HG02981 (cell line): ENCODE results near the gene TENM3.

Source experiments
- ATAC-seq: cut with Tn5 transposase; IDR thresholded peaks from one replicate; pipeline ENCODE4 v1.9.1; 2021; ENCODE audit warnings: mild to moderate bottlenecking, moderate library complexity; ENCODE audit not compliant: unreplicated experiment

Gene TENM3

GRCh38 chr4:182286035-182286434 lies 42.8 kb downstream of the TENM3 start:
- ATAC-seq, result no peak

DNA sequence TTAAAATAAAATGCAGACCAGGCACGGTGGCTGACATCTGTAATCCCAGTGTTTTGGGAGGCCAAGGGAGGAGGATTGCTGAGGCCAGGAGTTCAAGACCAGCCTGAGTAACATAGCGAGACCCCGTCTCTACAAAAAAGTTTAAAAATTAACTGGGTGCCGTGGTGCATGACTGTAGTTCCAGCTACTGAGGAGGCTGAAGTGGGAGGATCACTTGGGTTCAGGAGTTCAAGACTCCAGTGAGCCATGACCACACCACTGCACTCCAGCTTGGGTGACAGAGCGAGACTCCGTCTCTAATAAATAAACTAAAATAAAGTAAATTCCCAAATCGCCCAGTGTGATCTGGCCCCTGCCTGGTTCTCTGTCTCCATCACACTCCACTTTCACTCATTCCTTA lies 43.7 kb downstream of the TENM3 start:
- ATAC-seq, result no peak

GRCh38 chr4:182288534-182288933 lies 45.3 kb downstream of the TENM3 start:
- ATAC-seq, result no peak

DNA sequence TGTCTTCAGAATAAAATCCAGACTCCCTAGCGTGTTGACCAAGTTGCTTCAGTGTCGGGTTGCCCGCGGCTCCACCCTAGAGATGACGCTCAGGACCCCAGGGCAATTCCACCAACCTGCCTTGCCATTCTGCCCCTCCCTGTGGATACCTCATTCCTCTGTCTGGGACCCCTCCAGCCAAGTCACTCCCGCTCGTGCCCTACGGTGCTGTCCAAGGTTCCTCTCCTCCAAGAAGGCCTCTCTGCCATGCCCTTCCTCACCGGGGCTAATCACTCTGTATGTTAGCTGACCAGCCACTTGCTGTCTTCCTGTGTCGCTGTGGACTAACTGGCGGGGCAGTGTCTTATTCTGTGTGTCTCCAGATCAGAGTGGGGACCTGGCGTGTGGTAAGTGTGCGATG lies 46.6 kb downstream of the TENM3 start:
- no peak for ATAC-seq

DNA sequence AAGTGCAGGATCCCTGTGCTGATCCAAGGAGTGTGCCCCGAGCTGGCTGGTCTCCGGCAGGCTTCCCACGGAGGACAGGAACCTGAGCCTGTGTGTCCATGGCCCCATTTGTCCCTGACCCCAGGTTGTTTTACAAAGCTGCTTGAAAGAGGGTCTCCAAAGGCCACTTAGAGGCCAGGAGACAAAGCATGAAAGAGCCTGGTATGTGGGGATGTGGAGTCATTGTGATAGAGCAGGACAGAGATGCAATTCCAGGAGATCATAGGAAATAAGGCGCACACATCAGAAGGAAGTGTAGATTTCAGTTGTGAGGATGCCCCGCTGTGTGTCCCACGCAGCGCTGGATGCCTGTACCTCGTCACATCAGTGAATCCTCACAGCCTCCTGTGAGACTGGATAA lies 48.0 kb downstream of the TENM3 start:
- no peak for ATAC-seq

GRCh38 chr4:182291597-182292270 lies 48.5 kb downstream of the TENM3 start:
- no peak for ATAC-seq

- no peak for ATAC-seq
These were observed 49.4 kb downstream of the TENM3 start for GRCh38 chr4:182292612-182293011.

DNA sequence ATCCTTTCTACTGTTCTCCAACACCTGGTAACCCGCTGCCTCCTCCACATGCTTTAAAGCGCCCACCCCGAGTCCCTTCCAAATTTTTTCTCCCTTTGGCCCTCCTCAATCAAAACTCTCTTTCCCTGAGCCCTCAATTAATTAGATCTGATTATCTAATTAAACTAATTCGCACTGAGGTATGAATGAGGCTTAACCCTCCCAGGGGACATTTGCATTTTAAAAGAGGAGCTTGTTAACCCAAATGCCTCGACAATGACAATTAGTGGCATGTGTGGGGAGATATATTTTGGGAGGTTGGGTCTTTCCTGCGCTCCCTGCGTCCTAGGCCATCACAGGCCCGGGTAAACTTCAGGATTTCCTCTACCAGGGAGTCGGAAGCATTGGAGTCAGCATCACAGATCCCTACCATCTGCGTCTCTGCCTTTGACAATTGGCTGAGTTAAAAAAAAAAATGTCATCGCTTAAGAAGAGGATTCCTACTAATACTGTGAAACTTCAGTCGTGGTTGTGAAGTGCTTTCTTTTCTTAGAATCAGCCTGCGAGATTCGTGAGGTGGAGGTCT lies 50.6 kb downstream of the TENM3 start:
- ATAC-seq, result no peak

DNA sequence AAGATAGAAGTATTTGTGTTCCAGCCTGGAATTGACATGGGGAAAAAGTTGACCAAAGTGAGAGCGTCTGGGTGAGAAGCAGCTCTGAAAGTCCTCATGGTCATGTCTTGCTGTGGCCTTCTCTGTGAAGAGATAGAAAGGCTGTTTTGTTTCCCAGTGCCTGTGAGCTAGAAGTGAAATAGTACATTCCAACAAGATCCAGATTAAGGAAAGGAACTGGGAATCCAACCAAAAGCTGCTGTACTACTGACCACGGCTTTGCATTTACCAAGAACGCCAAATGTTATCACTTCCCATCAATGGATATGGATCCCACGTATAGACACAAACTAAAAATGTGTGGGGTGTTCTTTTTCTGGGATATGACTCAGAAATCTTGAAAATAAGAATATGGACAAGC lies 51.2 kb downstream of the TENM3 start:
- ATAC-seq, result no peak

- ATAC-seq, result no peak
These were observed 54.5 kb downstream of the TENM3 start for GRCh38 chr4:182297659-182298058.

GRCh38 chr4:182301736-182302135 lies 58.5 kb downstream of the TENM3 start:
- no peak for ATAC-seq

DNA sequence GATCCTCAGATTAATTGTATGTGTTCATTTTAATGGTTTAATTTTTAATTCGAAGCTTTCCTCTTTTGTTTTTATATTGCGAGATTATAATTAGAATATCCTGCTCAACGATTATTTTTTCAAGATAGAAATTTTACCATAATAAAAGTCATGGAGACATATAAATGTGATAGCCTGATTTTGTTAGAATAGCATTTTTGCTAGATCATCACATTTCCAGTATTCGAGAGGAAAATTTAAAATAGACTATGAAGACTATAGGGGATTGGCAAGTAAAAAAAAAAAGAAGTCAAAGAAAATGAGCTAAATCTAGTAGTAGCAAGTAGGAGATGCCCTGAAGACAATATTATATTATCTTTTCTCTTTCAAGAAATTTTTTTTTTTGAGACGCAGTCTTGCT lies 60.6 kb downstream of the TENM3 start:
- ATAC-seq, result no peak

GRCh38 chr4:182306792-182307507 lies 63.7 kb downstream of the TENM3 start:
- ATAC-seq, result no peak

DNA sequence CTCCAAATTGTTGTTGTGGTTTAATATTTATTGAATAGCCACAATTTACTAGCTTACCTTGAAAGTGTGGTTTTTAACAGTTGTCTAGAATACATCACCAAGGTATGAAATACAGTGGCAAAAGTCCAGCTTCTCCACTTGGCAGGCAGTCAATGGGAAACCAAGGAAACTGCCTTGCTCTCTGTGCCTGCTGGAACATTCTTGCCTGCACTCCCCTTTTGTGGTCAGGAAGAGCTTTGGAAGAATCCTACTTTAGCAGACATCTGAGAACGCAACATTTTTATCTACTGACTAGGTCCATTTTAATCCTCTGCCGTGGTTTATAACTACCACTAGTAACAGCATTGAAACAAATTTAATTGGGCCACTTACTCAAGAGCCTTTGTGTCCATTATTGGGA lies 64.5 kb downstream of the TENM3 start:
- no peak for ATAC-seq

DNA sequence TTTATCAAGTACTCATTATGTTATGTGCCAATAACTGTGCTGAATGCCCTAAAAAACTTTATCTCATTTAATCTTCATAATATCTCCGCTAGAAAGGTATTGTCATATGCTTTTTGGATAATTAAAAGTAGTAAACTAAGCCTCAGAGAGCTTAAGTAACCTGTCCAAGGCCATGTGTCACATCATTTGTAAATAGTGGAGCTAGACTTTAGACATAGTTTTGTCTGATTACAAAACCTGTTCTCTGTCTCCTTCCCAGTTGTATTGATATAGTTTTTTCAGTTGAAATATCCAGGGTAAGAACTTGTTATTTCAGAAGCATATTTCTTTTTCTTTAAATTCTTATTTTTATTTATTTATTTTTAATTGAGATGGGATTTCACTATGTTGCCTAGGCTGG lies 66.7 kb downstream of the TENM3 start:
- ATAC-seq, result no peak

GRCh38 chr4:182310316-182310715 lies 67.1 kb downstream of the TENM3 start:
- no peak for ATAC-seq

DNA sequence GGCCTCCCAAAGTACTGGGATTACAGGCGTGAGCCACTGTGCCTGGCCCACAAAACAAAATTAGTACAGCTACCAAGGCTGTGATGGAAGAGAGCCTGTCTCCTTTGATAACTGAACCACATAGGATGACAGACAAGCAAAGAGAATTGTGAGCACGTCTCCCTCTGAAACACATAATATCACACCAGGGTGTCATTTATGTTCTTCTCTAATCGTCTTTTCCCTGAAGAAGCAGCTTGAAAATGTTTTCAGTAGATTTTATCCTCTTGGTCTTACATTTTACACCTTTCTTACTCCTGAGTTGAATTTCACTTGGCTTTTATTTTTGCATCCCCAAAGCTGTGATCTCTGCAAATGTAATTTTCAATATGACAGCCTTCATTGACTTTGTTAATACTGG lies 67.8 kb downstream of the TENM3 start:
- ATAC-seq, result no peak

- ATAC-seq, result no peak
These were observed 71.3 kb downstream of the TENM3 start for GRCh38 chr4:182314537-182314936.

GRCh38 chr4:182318256-182318655 lies 75.1 kb downstream of the TENM3 start:
- ATAC-seq, result no peak

DNA sequence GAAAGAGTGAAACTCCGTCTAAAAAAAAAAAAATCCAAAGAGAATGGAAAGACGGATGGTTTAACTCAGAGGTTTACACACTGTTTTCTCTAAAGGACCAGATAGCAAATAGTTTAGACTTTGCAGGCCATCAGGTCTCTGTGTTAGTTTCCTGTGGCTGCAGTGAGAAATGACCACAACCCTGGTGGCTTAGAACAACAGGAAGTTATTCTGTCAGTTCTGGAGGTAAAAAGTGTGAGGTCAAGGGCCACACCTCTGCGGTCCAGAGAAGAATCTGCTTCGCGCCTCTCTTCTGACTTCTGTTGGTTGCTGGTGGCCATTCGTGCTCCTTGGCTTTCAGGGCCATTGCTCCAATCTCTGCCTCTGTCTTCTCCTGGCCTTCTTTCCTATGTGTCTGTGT lies 76.9 kb downstream of the TENM3 start:
- ATAC-seq, result no peak

DNA sequence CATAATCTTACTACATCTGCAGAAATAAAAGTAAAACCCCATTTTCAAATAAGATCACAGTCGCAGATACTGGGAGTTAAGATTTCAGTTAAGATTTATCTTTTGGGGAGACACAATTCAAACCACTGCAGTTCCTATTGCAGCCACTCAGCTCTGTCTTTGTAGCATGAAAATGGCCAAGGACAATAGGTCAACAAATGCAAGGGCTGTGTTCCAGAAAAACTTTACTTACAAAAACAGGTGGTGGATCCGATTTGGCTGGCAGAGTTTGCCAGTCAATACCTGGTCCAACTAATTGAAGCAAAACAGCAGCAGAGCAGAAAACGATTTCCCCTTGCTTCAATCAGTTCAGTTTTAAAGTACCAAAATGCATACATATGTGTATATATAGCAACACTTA lies 77.4 kb downstream of the TENM3 start:
- no peak for ATAC-seq

DNA sequence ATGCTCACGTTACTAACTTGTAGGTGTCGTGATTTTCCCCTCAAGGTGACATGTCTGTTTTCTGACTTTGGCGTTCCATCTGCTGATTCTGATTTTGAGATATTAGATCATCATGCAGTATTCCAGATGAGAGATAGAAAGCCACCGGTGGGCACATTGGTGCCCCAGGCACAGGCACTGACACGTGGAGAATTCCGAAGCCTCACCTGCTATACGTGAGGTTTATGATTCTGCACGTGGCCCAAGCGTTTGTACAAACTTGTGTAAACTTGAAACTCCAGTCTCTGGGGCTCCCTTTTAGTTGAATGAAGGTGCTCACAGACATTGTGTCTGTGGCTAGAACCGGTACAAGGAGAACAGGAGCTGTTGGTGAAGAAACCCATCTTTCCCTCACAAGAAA lies 81.1 kb downstream of the TENM3 start:
- no peak for ATAC-seq
